ENCODE data around the gene RBP3.

DNA sequence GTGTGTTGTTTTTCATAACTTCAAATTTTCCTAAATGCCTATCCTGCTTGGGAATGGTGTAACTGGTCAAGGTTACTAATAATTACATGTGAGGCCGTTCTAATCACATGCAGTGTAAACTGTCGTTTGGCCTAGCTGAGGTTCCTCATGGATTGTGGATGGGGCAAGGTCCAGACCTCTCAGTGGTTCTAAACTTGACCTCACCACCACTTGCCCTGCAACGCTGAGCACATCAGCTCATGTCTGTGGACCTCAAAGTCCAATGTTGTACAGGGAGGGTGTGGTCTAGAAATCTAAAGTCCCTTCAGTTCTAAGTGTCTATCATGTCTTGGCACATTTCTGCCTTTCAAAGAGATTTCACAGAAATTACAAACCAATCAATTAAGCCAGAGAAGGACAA, 15.6 kb downstream of the RBP3 start:
- TF ChIP-seq, protein P1, sequence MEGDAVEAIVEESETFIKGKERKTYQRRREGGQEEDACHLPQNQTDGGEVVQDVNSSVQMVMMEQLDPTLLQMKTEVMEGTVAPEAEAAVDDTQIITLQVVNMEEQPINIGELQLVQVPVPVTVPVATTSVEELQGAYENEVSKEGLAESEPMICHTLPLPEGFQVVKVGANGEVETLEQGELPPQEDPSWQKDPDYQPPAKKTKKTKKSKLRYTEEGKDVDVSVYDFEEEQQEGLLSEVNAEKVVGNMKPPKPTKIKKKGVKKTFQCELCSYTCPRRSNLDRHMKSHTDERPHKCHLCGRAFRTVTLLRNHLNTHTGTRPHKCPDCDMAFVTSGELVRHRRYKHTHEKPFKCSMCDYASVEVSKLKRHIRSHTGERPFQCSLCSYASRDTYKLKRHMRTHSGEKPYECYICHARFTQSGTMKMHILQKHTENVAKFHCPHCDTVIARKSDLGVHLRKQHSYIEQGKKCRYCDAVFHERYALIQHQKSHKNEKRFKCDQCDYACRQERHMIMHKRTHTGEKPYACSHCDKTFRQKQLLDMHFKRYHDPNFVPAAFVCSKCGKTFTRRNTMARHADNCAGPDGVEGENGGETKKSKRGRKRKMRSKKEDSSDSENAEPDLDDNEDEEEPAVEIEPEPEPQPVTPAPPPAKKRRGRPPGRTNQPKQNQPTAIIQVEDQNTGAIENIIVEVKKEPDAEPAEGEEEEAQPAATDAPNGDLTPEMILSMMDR (IDR thresholded peaks at IDR 0.05; ENCODE audit: borderline replicate concordance, extremely low read depth, low read length, poor library complexity, severe bottlenecking) = no peak
- no peak for TF ChIP-seq EZH2 (IDR thresholded peaks at IDR 0.05; ENCODE audit: borderline replicate concordance, low read depth, low read length, severe bottlenecking)

All from DND-41 (cell line).